Prostate gland (tissue), 2 donors: ENCODE data around the gene CNGA2. TPM values are rescaled to one million over a fixed set of nuclear protein-coding genes. Genes with fewer than 3 reads are reported as not detected.

Experiments
- DNase-seq: peaks from one replicate; pipeline ENCODE4 v3.0.0-alpha.2; 2019; ENCODE audit warnings: low spot score
- H3K27ac ChIP-seq, 2 donors: fragments of 200-600 bp; sonication (generic); 2 replicates each; pipeline ENCODE4 v1.5.1; 2017 to 2019
- H3K27me3 ChIP-seq: fragments of 200-600 bp; sonication (generic); replicated peaks from 2 replicates; pipeline ENCODE4 v1.5.1; 2019; ENCODE audit not compliant: insufficient read depth
- H3K36me3 ChIP-seq, 2 donors: fragments of 200-600 bp; sonication (generic); 1 replicate in 1 of 2; 2 replicates in 1 of 2; pipeline versions ENCODE4 v1.5.1 to v1.8.1; 2017 to 2019
- H3K4me1 ChIP-seq: fragments of 200-600 bp; sonication (generic); replicated peaks from 2 replicates; pipeline ENCODE4 v1.5.1; 2019
- H3K4me3 ChIP-seq, 2 donors: fragments of 200-600 bp; sonication (generic); 2 replicates each; pipeline ENCODE4 v1.5.1; 2017 to 2019
- H3K9me3 ChIP-seq: fragments of 200-600 bp; sonication (generic); 2 replicates; pipeline ENCODE4 v1.5.1; 2017
- POLR2A ChIP-seq: fragments of 450-650 bp; IDR thresholded peaks from one replicate; pipeline ENCODE4 v1.6.1; 2016; ENCODE audit warnings: antibody characterized with exemption, mild to moderate bottlenecking
- POLR2AphosphoS5 ChIP-seq: sonication (generic); formaldehyde crosslinking; IDR thresholded peaks from one replicate; pipeline ENCODE4 v1.6.1; 2017; ENCODE audit warnings: antibody characterized with exemption
- WGBS: methylation state at CpG from one replicate; pipeline ENCODE4 v1.1.5; 2018; 5-methylcytosine and 5-hydroxymethylcytosine counted together
- intact Hi-C: fragments of 100-400 bp; cut with DNase I; formaldehyde crosslinking; loops from one replicate; pipeline ENCODE4 v1.14.2; 2022
- total RNA-seq, 2 donors: library from RNA; depleted of rRNA; stranded (reverse); fragments of >200 nt; gene quantifications; one replicate each; pipeline ENCODE4 v1.1.0, GENCODE V29; 2016
- TF ChIP-seq, protein P1 (sequence below), 4 experiments: fragments of 200-600 bp in 2 of 4; fragments of 450-650 bp in 2 of 4; sonication (generic) in 2 of 4; IDR thresholded peaks; 1 replicate in 3 of 4; 2 replicates in 1 of 4; pipeline ENCODE4 v1.5.1; 2016 to 2019; ENCODE audit warnings: antibody characterized with exemption in 4 of 4, mild to moderate bottlenecking in 2 of 4, moderate library complexity in 2 of 4

Gene CNGA2
- total RNA-seq, 2 donors from 2014 or later: 0.80 TPM; not detected in 1

DNA sequence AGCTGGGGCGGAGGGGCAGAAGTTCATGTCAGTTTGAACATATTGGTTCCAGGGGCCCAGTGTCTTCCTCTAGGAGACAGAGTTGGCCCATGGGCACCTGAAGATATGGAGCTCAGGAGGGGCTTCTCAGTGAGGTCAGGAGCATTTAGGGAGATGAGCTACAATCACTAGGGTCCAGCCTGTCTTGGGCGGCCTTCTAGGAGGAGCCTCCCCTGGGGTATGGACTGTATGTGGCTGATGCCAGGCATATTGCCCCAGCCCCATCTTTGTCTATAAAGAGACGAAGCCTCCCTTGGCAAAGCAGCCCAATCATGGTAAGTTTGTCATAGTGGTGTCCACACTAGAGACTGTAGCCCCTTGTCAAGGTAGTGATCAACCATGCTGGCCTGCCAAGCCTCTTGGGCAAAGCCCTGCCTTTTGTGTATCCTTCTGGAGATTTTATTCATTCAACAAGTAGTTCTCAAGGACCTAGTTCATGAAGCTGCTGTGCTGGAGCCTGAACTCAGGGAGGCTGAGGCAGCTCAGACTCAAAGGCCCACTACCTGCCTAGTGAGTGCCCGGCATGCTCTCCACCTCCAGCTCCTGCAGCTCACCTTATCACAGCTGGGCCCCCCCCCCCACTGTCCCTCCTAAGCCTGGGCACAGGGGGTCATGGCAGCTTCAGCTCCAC lies 5.4 kb upstream of the CNGA2 start:
- intact Hi-C loops: no loop called here
- Histone ChIP-seq H3K4me1 (no peaks in the 10 kb centered on the region), H3K27me3 (no peaks in the 10 kb centered on the region), H3K36me3 (no peaks in the 10 kb centered on the region), H3K4me3 (no peak overlapping the region), H3K9me3 (no peaks in the 10 kb centered on the region), H3K27ac (no peak overlapping the region)
- TF ChIP-seq POLR2AphosphoS5: no peak
- TF ChIP-seq POLR2A: no peak
- TF ChIP-seq, protein P1, sequence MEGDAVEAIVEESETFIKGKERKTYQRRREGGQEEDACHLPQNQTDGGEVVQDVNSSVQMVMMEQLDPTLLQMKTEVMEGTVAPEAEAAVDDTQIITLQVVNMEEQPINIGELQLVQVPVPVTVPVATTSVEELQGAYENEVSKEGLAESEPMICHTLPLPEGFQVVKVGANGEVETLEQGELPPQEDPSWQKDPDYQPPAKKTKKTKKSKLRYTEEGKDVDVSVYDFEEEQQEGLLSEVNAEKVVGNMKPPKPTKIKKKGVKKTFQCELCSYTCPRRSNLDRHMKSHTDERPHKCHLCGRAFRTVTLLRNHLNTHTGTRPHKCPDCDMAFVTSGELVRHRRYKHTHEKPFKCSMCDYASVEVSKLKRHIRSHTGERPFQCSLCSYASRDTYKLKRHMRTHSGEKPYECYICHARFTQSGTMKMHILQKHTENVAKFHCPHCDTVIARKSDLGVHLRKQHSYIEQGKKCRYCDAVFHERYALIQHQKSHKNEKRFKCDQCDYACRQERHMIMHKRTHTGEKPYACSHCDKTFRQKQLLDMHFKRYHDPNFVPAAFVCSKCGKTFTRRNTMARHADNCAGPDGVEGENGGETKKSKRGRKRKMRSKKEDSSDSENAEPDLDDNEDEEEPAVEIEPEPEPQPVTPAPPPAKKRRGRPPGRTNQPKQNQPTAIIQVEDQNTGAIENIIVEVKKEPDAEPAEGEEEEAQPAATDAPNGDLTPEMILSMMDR (IDR thresholded peaks at IDR 0.05): no peak
- DNase-seq: no peak
- WGBS: 100% methylated on average over 2 of the region's 4 CpGs

- no peak for DNase-seq
- TF ChIP-seq POLR2AphosphoS5: no peak
- H3K36me3 ChIP-seq: no peaks in the 10 kb centered on the region
- H3K27me3 ChIP-seq: no peaks in the 10 kb centered on the region
- no peaks in the 10 kb centered on the region for H3K4me1 ChIP-seq
- H3K27ac ChIP-seq: no peak overlapping the region
- intact Hi-C loops: no loop called here
- WGBS: 93% methylated on average over 2 of the region's 2 CpGs
- H3K4me3 ChIP-seq: no peak overlapping the region
- H3K9me3 ChIP-seq: no peaks in the 10 kb centered on the region
Measured at GRCh38 chrX:151735219-151735618, 673 bp downstream of the CNGA2 start.

- no peaks in the 10 kb centered on the region for H3K4me1 ChIP-seq
- 79% methylated on average over 4 of the region's 6 CpGs for WGBS
- no peaks in the 10 kb centered on the region for H3K36me3 ChIP-seq
- intact Hi-C loops: no loop called here
- TF ChIP-seq POLR2A (no peak), POLR2AphosphoS5 (no peak)
- TF ChIP-seq, protein P1 (IDR thresholded peaks at IDR 0.05): no peak
- H3K27me3 ChIP-seq: no peaks in the 10 kb centered on the region
- no peak overlapping the region for H3K27ac ChIP-seq
- H3K9me3 ChIP-seq: no peaks in the 10 kb centered on the region
- no peak overlapping the region for H3K4me3 ChIP-seq
- DNase-seq: no peak
Measured at GRCh38 chrX:151736685-151737084, 2.1 kb downstream of the CNGA2 start.

- 43% methylated on average over 5 of the region's 5 CpGs for WGBS
- no peaks in the 10 kb centered on the region for H3K4me1 ChIP-seq
- H3K36me3 ChIP-seq: no peaks in the 10 kb centered on the region
- intact Hi-C loops: no loop called here
- no peak overlapping the region for H3K27ac ChIP-seq
- DNase-seq: no peak
- no peak for TF ChIP-seq POLR2AphosphoS5
- no peak for TF ChIP-seq POLR2A
- TF ChIP-seq, protein P1 (IDR thresholded peaks at IDR 0.05): no peak
- H3K27me3 ChIP-seq: no peaks in the 10 kb centered on the region
- H3K9me3 ChIP-seq: no peaks in the 10 kb centered on the region
- H3K4me3 ChIP-seq: no peak overlapping the region
Measured at GRCh38 chrX:151737494-151737893, 2.9 kb downstream of the CNGA2 start.

DNA sequence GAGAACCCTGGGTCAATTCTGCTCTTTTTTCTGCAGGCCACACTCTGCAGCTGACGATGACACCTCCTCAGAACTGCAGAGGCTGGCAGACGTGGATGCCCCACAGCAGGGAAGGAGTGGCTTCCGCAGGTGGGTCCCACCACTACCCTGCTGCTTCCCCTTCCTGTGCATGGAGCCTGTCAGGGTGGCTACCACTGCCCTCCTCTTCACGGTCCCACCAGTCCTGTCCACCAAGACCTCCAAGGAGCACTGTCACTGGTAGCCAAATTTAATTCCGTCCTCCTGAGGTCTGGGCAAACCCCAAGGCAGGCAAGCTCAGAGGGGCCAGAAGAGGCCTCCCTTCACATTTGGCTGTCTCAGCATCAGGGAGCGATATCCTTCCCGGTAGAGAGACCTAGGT lies 4.2 kb downstream of the CNGA2 start:
- DNase-seq: no peak
- 96% methylated on average over 4 of the region's 7 CpGs for WGBS

More for the DNA sequence above, 4.2 kb downstream of the CNGA2 start:
- H3K36me3 ChIP-seq: no peaks in the 10 kb centered on the region
- no peaks in the 10 kb centered on the region for H3K27me3 ChIP-seq
- H3K4me1 ChIP-seq: no peaks in the 10 kb centered on the region
- no peak overlapping the region for H3K4me3 ChIP-seq
- H3K27ac ChIP-seq: no peak overlapping the region
- TF ChIP-seq POLR2AphosphoS5 (no peak), POLR2A (no peak)
- TF ChIP-seq, protein P1 (IDR thresholded peaks at IDR 0.05): no peak
- H3K9me3 ChIP-seq: no peaks in the 10 kb centered on the region
- intact Hi-C loops: no loop called here
